ENCODE measurements around the gene GSTCD. TPM values are rescaled to one million over a fixed set of nuclear protein-coding genes. Genes with fewer than 3 reads are reported as not detected.
"Not testable (repeated sequence)": the region's sequence is repeated elsewhere in the genome, so short reads cannot be mapped to it uniquely, and the experiment has no call there.

The GSTCD gene
- total RNA-seq, 6 donors from 2014 or later = 6.0 to 9.9 (median 8.0) TPM

DNA sequence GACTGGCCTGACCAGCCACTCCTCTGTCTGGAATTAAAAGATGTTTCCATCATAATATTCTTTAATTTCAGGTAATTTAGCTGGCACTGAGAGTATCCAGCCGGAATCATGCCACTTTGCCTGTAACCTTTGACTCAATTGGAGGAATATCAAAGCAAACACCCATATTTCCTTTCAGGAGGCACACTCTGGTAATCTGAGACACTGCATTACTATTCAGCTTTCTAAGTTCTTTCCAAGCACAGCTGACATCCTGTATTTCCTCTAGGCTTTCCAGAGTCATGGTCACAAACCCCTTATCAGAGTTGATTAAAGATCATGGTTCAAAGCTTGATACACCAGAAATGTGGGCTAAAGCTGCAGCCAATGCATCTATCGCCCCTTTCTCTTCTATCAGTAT, 29.4 kb upstream of the GSTCD start:
- 60 to 61% methylated on average over 2 of the region's 2 CpGs for WGBS, 2 donors
- peaks cover 0 to 16% (median 2%) of the 10 kb centered on the region in 4 donors for H3K36me3 ChIP-seq
- peaks cover 0 to 19% (median 4%) of the 10 kb centered on the region in 4 donors for H3K4me1 ChIP-seq
- no peak overlapping the region for H3K27ac ChIP-seq
- no peaks in the 10 kb centered on the region for H3K27me3 ChIP-seq
- ATAC-seq (ENCODE audit: low FRiP score in 2 of 2) (no peak), DNase-seq (no peak)
- TF ChIP-seq, protein P1, sequence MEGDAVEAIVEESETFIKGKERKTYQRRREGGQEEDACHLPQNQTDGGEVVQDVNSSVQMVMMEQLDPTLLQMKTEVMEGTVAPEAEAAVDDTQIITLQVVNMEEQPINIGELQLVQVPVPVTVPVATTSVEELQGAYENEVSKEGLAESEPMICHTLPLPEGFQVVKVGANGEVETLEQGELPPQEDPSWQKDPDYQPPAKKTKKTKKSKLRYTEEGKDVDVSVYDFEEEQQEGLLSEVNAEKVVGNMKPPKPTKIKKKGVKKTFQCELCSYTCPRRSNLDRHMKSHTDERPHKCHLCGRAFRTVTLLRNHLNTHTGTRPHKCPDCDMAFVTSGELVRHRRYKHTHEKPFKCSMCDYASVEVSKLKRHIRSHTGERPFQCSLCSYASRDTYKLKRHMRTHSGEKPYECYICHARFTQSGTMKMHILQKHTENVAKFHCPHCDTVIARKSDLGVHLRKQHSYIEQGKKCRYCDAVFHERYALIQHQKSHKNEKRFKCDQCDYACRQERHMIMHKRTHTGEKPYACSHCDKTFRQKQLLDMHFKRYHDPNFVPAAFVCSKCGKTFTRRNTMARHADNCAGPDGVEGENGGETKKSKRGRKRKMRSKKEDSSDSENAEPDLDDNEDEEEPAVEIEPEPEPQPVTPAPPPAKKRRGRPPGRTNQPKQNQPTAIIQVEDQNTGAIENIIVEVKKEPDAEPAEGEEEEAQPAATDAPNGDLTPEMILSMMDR (IDR thresholded peaks at IDR 0.05) = no peak
- TF ChIP-seq POLR2AphosphoS5 (IDR thresholded peaks at IDR 0.05) (no peak), POLR2A (IDR thresholded peaks at IDR 0.05) (no peak), EP300 (IDR thresholded peaks at IDR 0.05) (no peak)
- H3K9me3 ChIP-seq = no peaks in the 10 kb centered on the region
- H3K4me3 ChIP-seq = no peak overlapping the region

DNA sequence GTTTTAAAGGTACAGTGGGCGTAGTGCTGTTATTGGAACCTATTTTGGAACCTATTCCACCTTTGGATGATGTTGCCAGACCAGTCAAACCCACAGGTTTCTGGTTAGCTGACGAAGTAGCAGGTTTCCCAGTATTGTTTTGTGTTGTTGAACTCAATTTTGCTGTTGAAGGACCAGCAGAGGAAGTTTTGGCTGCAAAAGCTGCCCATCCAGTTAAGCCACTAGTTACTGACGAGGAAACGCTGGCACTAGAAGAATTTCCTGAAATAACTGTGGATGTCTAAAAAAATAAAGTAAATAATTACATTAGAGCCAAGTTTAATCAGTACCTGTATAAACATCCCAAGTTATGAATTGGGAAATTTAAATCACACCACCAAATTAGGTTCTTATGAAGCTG, 25.5 kb upstream of the GSTCD start:
- WGBS, 2 donors = 47 to 57% methylated on average over 4 of the region's 4 CpGs

DNA sequence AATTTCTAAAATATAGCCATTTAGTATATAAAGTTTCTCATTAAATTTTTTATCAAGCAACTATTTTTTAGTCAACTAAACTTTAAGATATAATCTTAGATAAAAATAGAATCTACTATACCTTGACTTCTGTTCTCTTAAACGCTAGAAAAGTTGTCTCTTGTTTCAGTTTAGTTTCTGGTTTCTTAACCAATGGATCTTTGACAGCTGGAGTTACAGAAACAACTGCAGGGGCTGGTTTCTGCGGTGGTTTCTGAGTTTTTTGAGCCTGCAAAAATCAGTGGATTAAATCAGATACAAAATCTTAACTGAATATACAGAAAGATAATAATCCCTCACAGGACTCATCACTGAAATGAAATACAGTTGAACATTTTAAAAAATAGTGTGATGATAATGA, 22.0 kb upstream of the GSTCD start:
- no peak for ATAC-seq (ENCODE audit: low FRiP score in 2 of 2)
- no peak for DNase-seq
- H3K4me1 ChIP-seq = peaks cover 0 to 21% (median 5%) of the 10 kb centered on the region in 4 donors
- 93 to 97% methylated on average over 2 of the region's 2 CpGs for WGBS, 2 donors
- no peak overlapping the region for H3K4me3 ChIP-seq
- H3K9me3 ChIP-seq = no peaks in the 10 kb centered on the region
- peaks cover 5 to 75% (median 14%) of the 10 kb centered on the region in 4 donors for H3K36me3 ChIP-seq
- no peak overlapping the region for H3K27ac ChIP-seq
- no peaks in the 10 kb centered on the region for H3K27me3 ChIP-seq
- no peak for TF ChIP-seq EP300 (IDR thresholded peaks at IDR 0.05)
- TF ChIP-seq, protein P1 (IDR thresholded peaks at IDR 0.05) = no peak
- TF ChIP-seq POLR2A (IDR thresholded peaks at IDR 0.05) = no peak
- no peak for TF ChIP-seq POLR2AphosphoS5 (IDR thresholded peaks at IDR 0.05)

More for the DNA sequence above, 25.5 kb upstream of the GSTCD start:
- H3K4me3 ChIP-seq = no peak overlapping the region
- H3K9me3 ChIP-seq = no peaks in the 10 kb centered on the region
- ATAC-seq (ENCODE audit: low FRiP score in 2 of 2) (peak; percentile 53 to 83), DNase-seq (peak in 1 of 2 donors; percentile 81)
- no peaks in the 10 kb centered on the region for H3K27me3 ChIP-seq
- peaks cover 0 to 21% (median 4%) of the 10 kb centered on the region in 4 donors for H3K4me1 ChIP-seq
- H3K36me3 ChIP-seq = peaks cover 0 to 49% (median 8%) of the 10 kb centered on the region in 4 donors
- peak overlapping the region; percentile 6 to 74 (median 32) for H3K27ac ChIP-seq
- TF ChIP-seq, protein P1 (IDR thresholded peaks at IDR 0.05) = no peak
- TF ChIP-seq EP300 (IDR thresholded peaks at IDR 0.05) = peak in 3 of 4 donors; percentile 29 to 89 (median 55)
- TF ChIP-seq POLR2A (IDR thresholded peaks at IDR 0.05) = no peak
- TF ChIP-seq POLR2AphosphoS5 (IDR thresholded peaks at IDR 0.05) = peak in 1 of 2 donors; percentile 30

DNA sequence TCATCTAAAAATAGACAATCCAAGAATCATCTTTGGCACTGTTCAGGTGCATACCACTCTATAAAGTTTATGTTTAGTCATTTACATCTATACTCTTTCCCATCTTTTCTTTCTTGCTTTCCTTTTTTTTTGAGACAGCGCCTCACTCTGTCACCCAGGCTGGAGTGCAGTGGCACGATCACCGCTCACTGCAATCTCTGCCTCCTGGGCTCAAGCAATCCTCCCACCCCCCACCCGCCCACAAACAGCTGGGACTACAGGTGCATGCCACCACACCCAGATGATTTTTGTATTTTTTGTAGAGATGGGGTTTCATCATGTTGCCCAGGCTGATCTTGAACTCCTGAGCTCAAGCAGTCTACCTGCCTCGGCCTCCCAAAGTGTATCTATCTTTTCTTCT, 13.8 kb upstream of the GSTCD start:
- DNase-seq; H3K27ac ChIP-seq; H3K27me3 ChIP-seq; H3K4me1 ChIP-seq; H3K4me3 ChIP-seq; ATAC-seq (ENCODE audit: low FRiP score in 2 of 2); H3K9me3 ChIP-seq: not testable (repeated sequence)
- H3K36me3 ChIP-seq = peaks cover 3 to 76% (median 14%) of the 10 kb centered on the region in 4 donors
- WGBS, 2 donors = 97 to 98% methylated on average over 5 of the region's 5 CpGs

DNA sequence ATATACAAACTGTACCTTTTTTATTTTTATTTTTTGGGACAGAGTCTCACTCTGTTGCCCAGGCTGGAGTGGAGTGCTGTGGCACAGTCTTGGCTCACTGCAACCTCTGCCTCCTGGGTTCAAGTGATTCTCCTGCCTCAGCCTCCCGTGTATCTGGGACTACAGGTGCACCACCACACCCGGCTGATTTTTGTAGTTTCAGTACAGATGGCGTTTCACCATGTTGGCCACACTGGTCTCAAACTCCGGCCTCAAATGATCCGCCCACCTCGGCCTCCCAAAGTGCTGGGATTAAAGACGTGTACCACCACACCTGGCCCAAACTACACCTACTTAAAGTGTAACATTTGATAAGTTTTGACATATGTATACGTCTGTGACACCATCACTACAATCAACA, 12.8 kb upstream of the GSTCD start:
- H3K27ac ChIP-seq; H3K27me3 ChIP-seq; H3K4me3 ChIP-seq; H3K4me1 ChIP-seq; ATAC-seq (ENCODE audit: low FRiP score in 2 of 2); DNase-seq; H3K9me3 ChIP-seq: not testable (repeated sequence)
- 97 to 99% methylated on average over 6 to 8 of the region's 8 CpGs for WGBS, 2 donors
- peaks cover 0 to 76% (median 14%) of the 10 kb centered on the region in 4 donors for H3K36me3 ChIP-seq

DNA sequence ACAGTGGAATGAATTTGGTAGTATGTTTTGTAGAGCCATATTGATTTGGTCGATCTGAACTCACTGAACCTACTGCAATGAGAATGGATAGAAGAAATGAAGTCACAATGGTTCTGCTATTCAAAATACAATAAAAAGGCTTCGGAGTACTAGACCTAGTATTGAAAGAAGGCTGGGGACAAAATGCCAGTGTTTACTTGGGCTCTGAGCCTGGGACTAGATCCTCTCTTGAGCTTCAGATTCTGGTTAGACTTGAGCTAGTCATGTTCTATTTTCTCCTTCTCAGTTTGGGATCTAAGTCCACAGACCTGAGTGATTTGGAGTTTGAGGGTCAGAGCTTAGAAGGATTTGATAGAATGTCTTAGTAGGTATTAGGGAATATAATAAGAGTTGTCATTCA, 10.0 kb upstream of the GSTCD start:
- H3K36me3 ChIP-seq = peaks cover 0 to 59% (median 10%) of the 10 kb centered on the region in 4 donors
- WGBS, 2 donors = 80 to 86% methylated on average over 2 of the region's 2 CpGs
- no peak for ATAC-seq (ENCODE audit: low FRiP score in 2 of 2)

More for the DNA sequence above, 10.0 kb upstream of the GSTCD start:
- no peaks in the 10 kb centered on the region for H3K9me3 ChIP-seq
- peaks cover 0 to 4% (median 0%) of the 10 kb centered on the region in 4 donors for H3K4me1 ChIP-seq
- DNase-seq = no peak
- no peaks in the 10 kb centered on the region for H3K27me3 ChIP-seq
- TF ChIP-seq, protein P1 (IDR thresholded peaks at IDR 0.05) = no peak
- TF ChIP-seq POLR2AphosphoS5 (IDR thresholded peaks at IDR 0.05) = no peak
- no peak for TF ChIP-seq POLR2A (IDR thresholded peaks at IDR 0.05)
- no peak for TF ChIP-seq EP300 (IDR thresholded peaks at IDR 0.05)
- no peak overlapping the region for H3K4me3 ChIP-seq
- H3K27ac ChIP-seq = no peak overlapping the region

Measured in upper lobe of left lung (tissue), 6 donors.